Neural cell (in vitro differentiated cells): ENCODE measurements around the gene TMEM39A.

Experiments
- CTCF ChIP-seq: fragments of 450-650 bp; IDR thresholded peaks from 2 replicates; pipeline ENCODE4 v1.5.1; 2014; ENCODE audit warnings: antibody characterized with exemption, mild to moderate bottlenecking, moderate library complexity; ENCODE audit not compliant: poor library complexity, severe bottlenecking
- EZH2 ChIP-seq: fragments of 200-600, 300-800 bp; shearing (Covaris generic), sonication (generic); IDR thresholded peaks from 2 replicates; pipeline ENCODE4 v1.6.1; 2014; ENCODE audit warnings: antibody characterized with exemption, low read length, borderline replicate concordance, mild to moderate bottlenecking; ENCODE audit not compliant: insufficient read depth, poor library complexity, severe bottlenecking
- SMC3 ChIP-seq: fragments of 450-650 bp; conservative IDR thresholded peaks from 2 replicates; pipeline ENCODE4 v1.6.1; 2014; ENCODE audit warnings: antibody characterized with exemption, mild to moderate bottlenecking, moderate library complexity; ENCODE audit not compliant: poor library complexity
- TF ChIP-seq, protein P1 (sequence below): IDR thresholded peaks from 2 replicates; pipeline ENCODE4 v1.6.1; 2012; ENCODE audit warnings: borderline replicate concordance

DNA sequence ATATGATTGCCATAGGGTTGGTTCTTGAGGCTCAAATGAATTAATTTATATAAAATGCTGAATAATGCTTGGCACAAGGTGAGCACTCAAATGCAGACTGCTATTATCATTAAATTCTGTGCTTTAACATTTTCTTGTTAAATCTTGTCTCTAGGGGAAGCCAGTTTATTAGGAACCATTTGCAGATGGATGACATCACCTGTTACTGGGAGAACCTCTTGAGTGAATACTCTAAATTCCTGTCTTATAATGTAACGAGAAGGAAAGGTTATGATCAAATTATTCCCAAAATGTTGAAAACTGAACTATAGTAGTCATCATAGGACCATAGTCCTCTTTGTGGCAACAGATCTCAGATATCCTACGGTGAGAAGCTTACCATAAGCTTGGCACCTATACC lies 28.7 kb upstream of the TMEM39A start:
- no peak for TF ChIP-seq EZH2
- TF ChIP-seq CTCF, result no peak
- TF ChIP-seq, protein P1, sequence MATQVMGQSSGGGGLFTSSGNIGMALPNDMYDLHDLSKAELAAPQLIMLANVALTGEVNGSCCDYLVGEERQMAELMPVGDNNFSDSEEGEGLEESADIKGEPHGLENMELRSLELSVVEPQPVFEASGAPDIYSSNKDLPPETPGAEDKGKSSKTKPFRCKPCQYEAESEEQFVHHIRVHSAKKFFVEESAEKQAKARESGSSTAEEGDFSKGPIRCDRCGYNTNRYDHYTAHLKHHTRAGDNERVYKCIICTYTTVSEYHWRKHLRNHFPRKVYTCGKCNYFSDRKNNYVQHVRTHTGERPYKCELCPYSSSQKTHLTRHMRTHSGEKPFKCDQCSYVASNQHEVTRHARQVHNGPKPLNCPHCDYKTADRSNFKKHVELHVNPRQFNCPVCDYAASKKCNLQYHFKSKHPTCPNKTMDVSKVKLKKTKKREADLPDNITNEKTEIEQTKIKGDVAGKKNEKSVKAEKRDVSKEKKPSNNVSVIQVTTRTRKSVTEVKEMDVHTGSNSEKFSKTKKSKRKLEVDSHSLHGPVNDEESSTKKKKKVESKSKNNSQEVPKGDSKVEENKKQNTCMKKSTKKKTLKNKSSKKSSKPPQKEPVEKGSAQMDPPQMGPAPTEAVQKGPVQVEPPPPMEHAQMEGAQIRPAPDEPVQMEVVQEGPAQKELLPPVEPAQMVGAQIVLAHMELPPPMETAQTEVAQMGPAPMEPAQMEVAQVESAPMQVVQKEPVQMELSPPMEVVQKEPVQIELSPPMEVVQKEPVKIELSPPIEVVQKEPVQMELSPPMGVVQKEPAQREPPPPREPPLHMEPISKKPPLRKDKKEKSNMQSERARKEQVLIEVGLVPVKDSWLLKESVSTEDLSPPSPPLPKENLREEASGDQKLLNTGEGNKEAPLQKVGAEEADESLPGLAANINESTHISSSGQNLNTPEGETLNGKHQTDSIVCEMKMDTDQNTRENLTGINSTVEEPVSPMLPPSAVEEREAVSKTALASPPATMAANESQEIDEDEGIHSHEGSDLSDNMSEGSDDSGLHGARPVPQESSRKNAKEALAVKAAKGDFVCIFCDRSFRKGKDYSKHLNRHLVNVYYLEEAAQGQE, result no peak
- no peak for TF ChIP-seq SMC3
